Bronchial epithelial cell (primary cell): ENCODE measurements around the gene DYNC2LI1. TPM values are rescaled to one million over a fixed set of nuclear protein-coding genes. Genes with fewer than 3 reads are reported as not detected.

Experiments
- DNase-seq: peaks from one replicate; pipeline ENCODE4 v3.0.0-alpha.2; 2010; ENCODE audit warnings: low read depth
- FAIRE-seq: peaks from 2 replicates; lab custom pipeline; 2011; peaks lifted over from hg19 to GRCh38; lab: Jason Lieb, UNC
- H3K27me3 ChIP-seq: 2 replicates; pipeline ENCODE4 v1.5.1; 2011; ENCODE audit warnings: low read length; ENCODE audit not compliant: control insufficient read depth, insufficient read depth
- H3K36me3 ChIP-seq: 2 replicates; pipeline ENCODE4 v1.5.1; 2011; ENCODE audit warnings: low read length; ENCODE audit not compliant: control insufficient read depth, insufficient read depth
- H3K4me3 ChIP-seq: 2 replicates; pipeline ENCODE4 v1.5.1; 2011; ENCODE audit warnings: mild to moderate bottlenecking, low read depth, low read length, control low read depth
- total RNA-seq: library from RNA; depleted of rRNA; stranded (reverse); fragments of >200 nt; gene quantifications from 2 replicates; pipeline ENCODE4 v1.2.1, GENCODE V29; 2014
- TF ChIP-seq, protein P1 (sequence below): IDR thresholded peaks from 2 replicates; pipeline ENCODE4 v1.5.1; 2011; ENCODE audit warnings: mild to moderate bottlenecking, moderate library complexity, low read length, control low read depth, inconsistent platforms; ENCODE audit not compliant: insufficient read depth, severe bottlenecking

The DYNC2LI1 gene
- total RNA-seq, 1 donor from 2014 or later: 8.2 TPM

DNA sequence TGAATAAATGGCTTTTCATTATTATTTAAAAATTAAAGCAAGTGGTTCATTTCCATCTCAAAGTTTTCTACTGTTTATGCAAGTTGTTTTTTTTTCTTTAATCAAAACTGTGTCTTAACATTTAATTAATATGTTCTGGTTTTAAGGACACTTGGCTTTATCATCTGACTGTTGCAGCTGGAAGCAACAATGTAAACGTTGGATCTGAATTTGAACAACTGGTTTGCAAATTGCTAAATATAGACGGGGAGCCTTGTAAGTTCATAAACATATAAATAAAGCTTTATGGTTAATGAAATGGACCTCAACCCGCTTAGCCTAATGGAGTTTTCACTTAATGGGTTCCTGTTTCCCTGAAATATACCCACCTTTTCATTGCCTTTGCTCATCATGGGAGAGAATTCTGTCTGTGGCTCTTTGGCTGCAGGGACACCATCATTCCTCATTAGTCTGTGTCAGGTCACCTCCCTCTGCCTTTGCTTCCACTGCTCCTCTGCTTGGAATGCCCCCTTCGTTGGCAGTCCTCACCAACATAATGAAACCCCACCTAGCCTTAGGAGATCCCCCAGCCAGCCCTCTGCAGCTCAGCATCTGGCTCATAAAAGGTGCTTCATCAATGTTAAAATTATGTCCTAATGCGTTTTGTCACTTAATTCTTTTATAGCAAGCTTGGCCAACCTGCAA lies 44.2 kb upstream of the DYNC2LI1 start:
- DNase-seq (no peak), FAIRE-seq (no peak)
- H3K27me3 ChIP-seq: no peaks in the 10 kb centered on the region
- TF ChIP-seq, protein P1, sequence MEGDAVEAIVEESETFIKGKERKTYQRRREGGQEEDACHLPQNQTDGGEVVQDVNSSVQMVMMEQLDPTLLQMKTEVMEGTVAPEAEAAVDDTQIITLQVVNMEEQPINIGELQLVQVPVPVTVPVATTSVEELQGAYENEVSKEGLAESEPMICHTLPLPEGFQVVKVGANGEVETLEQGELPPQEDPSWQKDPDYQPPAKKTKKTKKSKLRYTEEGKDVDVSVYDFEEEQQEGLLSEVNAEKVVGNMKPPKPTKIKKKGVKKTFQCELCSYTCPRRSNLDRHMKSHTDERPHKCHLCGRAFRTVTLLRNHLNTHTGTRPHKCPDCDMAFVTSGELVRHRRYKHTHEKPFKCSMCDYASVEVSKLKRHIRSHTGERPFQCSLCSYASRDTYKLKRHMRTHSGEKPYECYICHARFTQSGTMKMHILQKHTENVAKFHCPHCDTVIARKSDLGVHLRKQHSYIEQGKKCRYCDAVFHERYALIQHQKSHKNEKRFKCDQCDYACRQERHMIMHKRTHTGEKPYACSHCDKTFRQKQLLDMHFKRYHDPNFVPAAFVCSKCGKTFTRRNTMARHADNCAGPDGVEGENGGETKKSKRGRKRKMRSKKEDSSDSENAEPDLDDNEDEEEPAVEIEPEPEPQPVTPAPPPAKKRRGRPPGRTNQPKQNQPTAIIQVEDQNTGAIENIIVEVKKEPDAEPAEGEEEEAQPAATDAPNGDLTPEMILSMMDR: no peak
- no peak overlapping the region for H3K4me3 ChIP-seq
- H3K36me3 ChIP-seq: no peaks in the 10 kb centered on the region

DNA sequence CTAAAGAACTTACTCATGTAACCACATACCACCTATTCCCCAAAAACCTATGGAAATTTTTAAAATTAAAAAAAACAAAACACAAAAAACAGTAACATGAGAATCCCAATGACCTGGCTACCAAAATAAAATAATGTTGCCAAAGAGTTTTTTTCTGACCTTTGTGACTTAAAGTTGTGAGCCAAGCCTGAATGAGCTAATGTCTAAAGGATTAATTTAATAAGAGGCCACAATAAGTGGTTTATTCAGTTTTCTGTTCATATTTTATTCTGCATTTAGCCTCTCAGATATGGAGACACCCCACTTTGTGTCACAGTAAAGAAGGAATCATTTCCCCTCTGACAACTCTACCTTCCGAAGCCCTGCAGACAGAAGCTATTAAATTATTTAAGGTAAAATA lies 42.6 kb upstream of the DYNC2LI1 start:
- DNase-seq (no peak), FAIRE-seq (no peak)
- no peak overlapping the region for H3K4me3 ChIP-seq
- H3K27me3 ChIP-seq: no peaks in the 10 kb centered on the region
- no peaks in the 10 kb centered on the region for H3K36me3 ChIP-seq
- TF ChIP-seq, protein P1: no peak

DNA sequence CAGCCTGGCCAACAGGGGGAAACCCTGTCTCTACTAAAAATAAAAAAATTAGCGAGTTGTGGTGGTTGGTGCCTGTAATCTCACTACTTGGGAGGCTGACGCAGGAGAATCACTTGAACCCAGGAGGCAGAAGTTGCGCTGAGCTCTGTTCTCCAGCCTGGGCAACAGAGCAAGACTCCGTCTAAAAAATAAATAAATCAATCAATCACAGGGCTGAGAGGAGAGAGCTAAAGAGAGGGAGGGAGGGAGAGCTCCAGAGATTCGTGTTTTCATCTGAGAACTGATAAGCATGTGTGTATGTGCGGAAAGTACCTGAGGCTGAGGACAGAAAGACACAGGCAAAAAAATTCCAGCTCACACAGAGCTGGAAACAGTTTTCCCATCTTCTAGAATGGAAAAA lies 37.2 kb upstream of the DYNC2LI1 start:
- no peak for DNase-seq
- Histone ChIP-seq H3K27me3 (no peaks in the 10 kb centered on the region), H3K4me3 (no peak overlapping the region), H3K36me3 (no peaks in the 10 kb centered on the region)
- TF ChIP-seq, protein P1: no peak
- FAIRE-seq: no peak

DNA sequence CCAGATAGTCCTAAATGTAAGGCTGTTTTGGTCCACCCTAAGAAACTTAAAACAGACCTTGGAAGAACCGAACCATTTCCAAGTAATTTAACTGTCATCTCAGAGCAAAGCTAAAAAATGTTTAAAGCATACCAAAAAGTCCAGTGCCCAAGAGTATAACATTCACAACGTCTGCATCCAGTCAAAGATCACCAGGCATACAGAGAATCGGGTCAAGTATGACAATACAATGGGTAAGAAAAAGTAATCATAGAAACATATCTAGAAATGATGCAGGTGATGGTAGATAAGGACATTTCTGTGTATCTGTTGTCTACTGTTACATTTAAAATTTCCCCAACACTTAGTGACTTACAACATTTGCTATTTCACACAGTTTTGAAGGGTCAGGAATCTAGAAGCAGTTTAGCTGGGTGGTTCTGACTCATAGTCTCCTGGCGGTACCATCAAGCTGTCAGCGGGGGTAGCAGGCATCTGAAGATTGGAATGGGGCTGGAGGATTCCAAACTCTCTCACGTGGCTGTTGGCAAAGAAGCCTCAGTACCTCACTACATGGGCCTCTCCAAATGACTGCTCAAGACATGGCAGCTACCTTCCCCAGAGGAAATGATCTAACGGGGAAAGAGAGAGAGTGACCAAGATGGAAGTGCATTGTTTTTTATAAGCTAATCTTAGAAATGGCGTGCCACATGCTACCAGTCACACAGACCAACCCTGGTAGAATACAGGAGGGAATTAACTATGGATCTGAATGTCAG lies 36.6 kb upstream of the DYNC2LI1 start:
- no peaks in the 10 kb centered on the region for H3K36me3 ChIP-seq
- H3K27me3 ChIP-seq: no peaks in the 10 kb centered on the region
- no peak overlapping the region for H3K4me3 ChIP-seq
- no peak for FAIRE-seq
- TF ChIP-seq, protein P1: no peak
- DNase-seq: peak; percentile 14

DNA sequence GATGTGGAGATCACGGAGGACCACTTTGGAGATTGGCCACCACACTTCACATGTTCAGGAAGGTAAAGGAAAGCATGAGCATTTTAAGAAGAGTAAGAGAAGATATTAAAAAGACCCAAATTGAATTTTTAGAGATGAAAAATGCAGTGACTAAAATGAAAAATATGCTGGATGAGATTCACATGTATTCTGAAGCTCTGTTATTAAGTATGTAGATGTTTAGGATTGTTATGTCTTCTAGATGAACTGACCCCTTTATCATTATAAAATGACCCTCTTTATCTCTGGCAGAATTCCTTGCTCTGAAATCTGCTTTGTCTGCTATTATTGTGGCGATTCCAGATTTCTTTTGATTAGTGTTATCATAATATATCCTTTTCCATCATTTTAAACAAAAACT lies 36.0 kb upstream of the DYNC2LI1 start:
- H3K4me3 ChIP-seq: no peak overlapping the region
- no peaks in the 10 kb centered on the region for H3K36me3 ChIP-seq
- FAIRE-seq: no peak
- H3K27me3 ChIP-seq: no peaks in the 10 kb centered on the region
- DNase-seq: no peak
- TF ChIP-seq, protein P1: no peak

DNA sequence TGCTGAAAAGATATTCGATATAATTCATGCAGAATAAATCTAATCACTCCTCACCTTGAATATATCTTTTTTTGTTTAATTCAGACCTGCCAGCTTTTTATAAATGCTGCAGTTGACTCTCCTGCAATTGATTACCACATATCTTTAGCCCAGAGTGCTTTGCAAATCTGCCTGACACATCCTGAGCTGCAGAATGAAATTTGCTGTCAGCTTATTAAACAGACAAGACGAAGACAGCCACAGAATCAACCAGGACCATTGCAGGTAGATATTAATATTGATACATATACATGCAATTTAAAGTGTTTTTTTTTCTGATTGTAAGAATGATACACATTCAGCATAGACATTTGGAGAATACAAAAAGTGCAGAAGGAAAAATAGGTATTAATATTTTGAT lies 35.6 kb upstream of the DYNC2LI1 start:
- FAIRE-seq (no peak), DNase-seq (no peak)
- TF ChIP-seq, protein P1: no peak
- H3K36me3 ChIP-seq: no peaks in the 10 kb centered on the region
- H3K27me3 ChIP-seq: no peaks in the 10 kb centered on the region
- no peak overlapping the region for H3K4me3 ChIP-seq
